ENCODE data around the gene CEP162.
"Not testable (repeated sequence)": the region's sequence is repeated elsewhere in the genome, so short reads cannot be mapped to it uniquely, and the experiment has no call there.

CEP162 gene

GRCh38 chr6:84141521-84141920, 85.9 kb downstream of the CEP162 start:
- DNase-seq (ENCODE audit: low read depth): no peak

- DNase-seq (ENCODE audit: low read depth): no peak
Measured at GRCh38 chr6:84139311-84139710, 88.1 kb downstream of the CEP162 start.

GRCh38 chr6:84137989-84138575, 89.4 kb downstream of the CEP162 start:
- no peak for DNase-seq (ENCODE audit: low read depth)

GRCh38 chr6:84137051-84137375, 90.4 kb downstream of the CEP162 start:
- DNase-seq (ENCODE audit: low read depth): no peak

GRCh38 chr6:84136364-84137050, 90.9 kb downstream of the CEP162 start:
- DNase-seq (ENCODE audit: low read depth): no peak

GRCh38 chr6:84135291-84135690, 92.2 kb downstream of the CEP162 start:
- no peak for DNase-seq (ENCODE audit: low read depth)

- DNase-seq (ENCODE audit: low read depth): not testable (repeated sequence)
Measured at GRCh38 chr6:84133385-84133784, 94.1 kb downstream of the CEP162 start.

GRCh38 chr6:84129588-84129987, 97.9 kb downstream of the CEP162 start:
- DNase-seq (ENCODE audit: low read depth): not testable (repeated sequence)

GRCh38 chr6:84123186-84123585, 104.3 kb downstream of the CEP162 start:
- no peak for DNase-seq (ENCODE audit: low read depth)

GRCh38 chr6:84119277-84119676, 108.2 kb downstream of the CEP162 start:
- DNase-seq (ENCODE audit: low read depth): no peak

GRCh38 chr6:84118191-84118590, 109.3 kb downstream of the CEP162 start:
- no peak for DNase-seq (ENCODE audit: low read depth)

GRCh38 chr6:84114933-84115594, 112.4 kb downstream of the CEP162 start:
- not testable (repeated sequence) for DNase-seq (ENCODE audit: low read depth)

- DNase-seq (ENCODE audit: low read depth): not testable (repeated sequence)
Measured at GRCh38 chr6:84111351-84111750, 116.1 kb downstream of the CEP162 start.

GRCh38 chr6:84107495-84107894, 119.9 kb downstream of the CEP162 start:
- no peak for DNase-seq (ENCODE audit: low read depth)

- peak; percentile 56 for DNase-seq (ENCODE audit: low read depth)
Measured at GRCh38 chr6:84105215-84105924, 122.1 kb downstream of the CEP162 start.

GRCh38 chr6:84103029-84103428, 124.4 kb downstream of the CEP162 start:
- DNase-seq (ENCODE audit: low read depth): peak; percentile 54

- DNase-seq (ENCODE audit: low read depth): no peak
Measured at GRCh38 chr6:84095156-84095555, 132.3 kb downstream of the CEP162 start.

- DNase-seq (ENCODE audit: low read depth): peak; percentile 33
Measured at GRCh38 chr6:84093441-84094435, 133.7 kb downstream of the CEP162 start.

GRCh38 chr6:84089552-84089951, 137.9 kb downstream of the CEP162 start:
- DNase-seq (ENCODE audit: low read depth): no peak

- no peak for DNase-seq (ENCODE audit: low read depth)
Measured at GRCh38 chr6:84089081-84089480, 138.4 kb downstream of the CEP162 start.
